KMS-11 (cell line): Measurements from ENCODE around the gene OSGEP.
"Not testable (repeated sequence)": the region's sequence is repeated elsewhere in the genome, so short reads cannot be mapped to it uniquely, and the experiment has no call there.

Source experiments
- H2AFZ ChIP-seq: fragments of 200-600 bp; sonication (generic); 2 replicates; pipeline ENCODE4 v1.6.1; 2016; ENCODE audit warnings: antibody characterized with exemption, mixed run types, low read depth
- H3K27ac ChIP-seq: fragments of 200-600 bp; sonication (generic); 2 replicates; pipeline ENCODE4 v1.6.1; 2016; ENCODE audit warnings: mild to moderate bottlenecking, mixed run types
- H3K27me3 ChIP-seq: fragments of 200-600 bp; sonication (generic); 2 replicates; pipeline ENCODE4 v1.6.1; 2017; ENCODE audit warnings: mild to moderate bottlenecking, low read depth, mixed run types, moderate library complexity; ENCODE audit not compliant: insufficient read depth
- H3K36me3 ChIP-seq: fragments of 200-600 bp; sonication (generic); 2 replicates; pipeline ENCODE4 v1.6.1; 2017; ENCODE audit warnings: mild to moderate bottlenecking, mixed run types; ENCODE audit not compliant: insufficient read depth
- H3K4me1 ChIP-seq: fragments of 200-600 bp; sonication (generic); 2 replicates; pipeline ENCODE4 v1.6.1; 2016; ENCODE audit warnings: mild to moderate bottlenecking, low read depth, mixed run types; ENCODE audit not compliant: poor library complexity, severe bottlenecking
- H3K4me2 ChIP-seq: fragments of 200-600 bp; sonication (generic); 2 replicates; pipeline ENCODE4 v1.7.0; 2016; ENCODE audit warnings: mild to moderate bottlenecking, mixed run types
- H3K4me3 ChIP-seq: fragments of 200-600 bp; sonication (generic); IDR thresholded peaks from 2 replicates; pipeline ENCODE4 v1.6.1; 2017; ENCODE audit warnings: low read depth, low read length, mixed read lengths; ENCODE audit not compliant: insufficient read depth
- H3K79me2 ChIP-seq: fragments of 200-600 bp; sonication (generic); 2 replicates; pipeline ENCODE4 v1.6.1; 2016; ENCODE audit warnings: low read depth, mixed run types; ENCODE audit not compliant: insufficient read depth
- H3K9ac ChIP-seq: fragments of 200-600 bp; sonication (generic); 2 replicates; pipeline ENCODE4 v1.6.1; 2016; ENCODE audit warnings: mild to moderate bottlenecking, mixed run types
- H4K20me1 ChIP-seq: fragments of 200-600 bp; sonication (generic); 2 replicates; pipeline ENCODE4 v1.6.1; 2016; ENCODE audit warnings: mild to moderate bottlenecking, mixed run types; ENCODE audit not compliant: insufficient read depth
- TF ChIP-seq, protein P1 (sequence below): fragments of 200-600 bp; sonication (generic); conservative IDR thresholded peaks from 2 replicates; pipeline ENCODE4 v1.6.1; 2017; ENCODE audit warnings: low read depth, mild to moderate bottlenecking, antibody characterized with exemption, low read length, moderate library complexity, mixed read lengths

Gene OSGEP

DNA sequence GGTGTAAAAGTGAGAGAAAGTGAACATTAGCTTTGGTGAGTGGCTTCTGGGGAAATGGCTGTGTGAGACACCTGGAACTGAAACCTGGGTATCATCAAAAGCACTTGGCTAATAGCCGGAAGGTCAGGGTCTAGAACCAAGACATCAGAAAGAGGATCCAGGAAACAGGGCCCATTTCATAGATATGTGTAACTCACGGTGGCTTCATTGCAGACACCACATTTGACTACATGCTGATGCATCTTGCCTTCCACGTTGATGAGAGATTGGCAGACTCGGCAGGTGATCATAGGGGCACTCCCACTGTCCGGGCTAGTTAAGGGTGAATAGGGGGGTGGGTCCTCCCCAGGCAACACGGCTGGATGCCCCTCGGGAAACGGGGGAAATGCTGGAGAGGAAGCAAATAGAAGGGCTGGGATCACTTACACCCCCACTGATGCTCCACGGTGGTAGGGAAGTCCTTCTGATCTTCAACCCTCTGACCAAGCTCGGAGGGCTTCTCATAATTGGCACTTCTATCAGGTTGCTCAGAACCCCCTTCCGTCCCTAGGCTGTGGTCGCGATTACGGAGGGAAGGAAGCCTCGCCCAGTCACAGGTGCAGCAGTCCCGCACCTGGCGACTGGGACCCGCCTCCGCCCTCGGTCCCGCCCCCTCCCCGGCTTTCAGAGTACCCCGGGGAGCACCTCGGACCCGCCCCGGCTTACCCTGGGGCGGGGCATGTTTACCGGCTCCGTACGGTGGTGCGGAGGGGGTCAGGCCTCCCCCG is 6.0 kb upstream of the OSGEP start:
- Histone ChIP-seq H3K36me3 (no peaks in the 10 kb centered on the region), H3K79me2 (peaks cover 24% of the 10 kb centered on the region), H2AFZ (no peak overlapping the region; the same call in 1 of the 2 replicates), H3K27me3 (no peaks in the 10 kb centered on the region), H3K27ac (peak overlapping the region; percentile 59), H4K20me1 (no peaks in the 10 kb centered on the region), H3K4me1 (peaks cover 15% of the 10 kb centered on the region), H3K4me3 (no peak overlapping the region), H3K9ac (peak overlapping the region; percentile 49; the same call in 1 of the 2 replicates), H3K4me2 (peak overlapping the region; percentile 68; the same call in 1 of the 2 replicates)
- TF ChIP-seq, protein P1, sequence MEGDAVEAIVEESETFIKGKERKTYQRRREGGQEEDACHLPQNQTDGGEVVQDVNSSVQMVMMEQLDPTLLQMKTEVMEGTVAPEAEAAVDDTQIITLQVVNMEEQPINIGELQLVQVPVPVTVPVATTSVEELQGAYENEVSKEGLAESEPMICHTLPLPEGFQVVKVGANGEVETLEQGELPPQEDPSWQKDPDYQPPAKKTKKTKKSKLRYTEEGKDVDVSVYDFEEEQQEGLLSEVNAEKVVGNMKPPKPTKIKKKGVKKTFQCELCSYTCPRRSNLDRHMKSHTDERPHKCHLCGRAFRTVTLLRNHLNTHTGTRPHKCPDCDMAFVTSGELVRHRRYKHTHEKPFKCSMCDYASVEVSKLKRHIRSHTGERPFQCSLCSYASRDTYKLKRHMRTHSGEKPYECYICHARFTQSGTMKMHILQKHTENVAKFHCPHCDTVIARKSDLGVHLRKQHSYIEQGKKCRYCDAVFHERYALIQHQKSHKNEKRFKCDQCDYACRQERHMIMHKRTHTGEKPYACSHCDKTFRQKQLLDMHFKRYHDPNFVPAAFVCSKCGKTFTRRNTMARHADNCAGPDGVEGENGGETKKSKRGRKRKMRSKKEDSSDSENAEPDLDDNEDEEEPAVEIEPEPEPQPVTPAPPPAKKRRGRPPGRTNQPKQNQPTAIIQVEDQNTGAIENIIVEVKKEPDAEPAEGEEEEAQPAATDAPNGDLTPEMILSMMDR = no peak

DNA sequence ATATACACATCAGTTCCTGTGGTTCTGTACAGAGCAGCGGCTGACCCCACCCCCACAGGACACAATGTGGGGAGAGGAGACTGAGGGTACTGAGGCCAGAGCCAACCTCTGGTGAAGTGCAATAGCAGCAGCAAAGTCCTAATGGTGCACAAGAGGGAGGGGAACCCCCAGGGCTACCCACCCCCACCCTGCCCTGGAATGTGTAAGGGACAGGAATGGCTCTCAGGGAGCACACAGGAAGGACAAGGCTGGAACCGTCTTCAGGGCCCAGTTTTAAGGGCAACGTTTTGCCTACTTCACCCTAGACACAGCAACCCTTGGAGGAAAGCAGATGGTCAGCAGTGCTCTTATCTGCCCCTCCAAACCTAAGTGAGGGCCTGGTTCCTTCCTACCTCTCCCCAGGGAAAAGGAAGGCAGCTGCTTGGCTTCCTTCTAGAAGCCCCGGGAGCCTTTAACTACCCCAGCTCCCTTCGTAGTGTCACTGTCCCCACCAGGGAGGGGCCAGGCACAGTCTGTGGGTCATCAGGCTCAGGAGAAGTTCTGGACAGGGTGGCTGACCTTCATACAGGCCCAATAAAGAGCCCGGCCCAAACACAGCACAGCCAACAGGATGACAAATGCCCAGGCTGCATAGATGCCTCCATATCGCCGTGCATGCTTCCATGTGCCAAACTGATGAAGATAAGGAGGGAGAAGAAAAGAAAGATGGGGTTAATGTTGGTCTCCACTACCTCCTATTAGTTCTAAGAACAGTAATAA is 3.6 kb upstream of the OSGEP start:
- H3K27me3 ChIP-seq = no peaks in the 10 kb centered on the region
- H3K79me2 ChIP-seq = peaks cover 38% of the 10 kb centered on the region
- TF ChIP-seq, protein P1 = no peak
- no peak overlapping the region for H3K4me2 ChIP-seq
- H3K9ac ChIP-seq = no peak overlapping the region
- H3K36me3 ChIP-seq = no peaks in the 10 kb centered on the region
- no peaks in the 10 kb centered on the region for H4K20me1 ChIP-seq
- no peak overlapping the region for H3K27ac ChIP-seq
- peaks cover 20% of the 10 kb centered on the region for H3K4me1 ChIP-seq
- no peak overlapping the region for H2AFZ ChIP-seq
- H3K4me3 ChIP-seq = no peak overlapping the region

DNA sequence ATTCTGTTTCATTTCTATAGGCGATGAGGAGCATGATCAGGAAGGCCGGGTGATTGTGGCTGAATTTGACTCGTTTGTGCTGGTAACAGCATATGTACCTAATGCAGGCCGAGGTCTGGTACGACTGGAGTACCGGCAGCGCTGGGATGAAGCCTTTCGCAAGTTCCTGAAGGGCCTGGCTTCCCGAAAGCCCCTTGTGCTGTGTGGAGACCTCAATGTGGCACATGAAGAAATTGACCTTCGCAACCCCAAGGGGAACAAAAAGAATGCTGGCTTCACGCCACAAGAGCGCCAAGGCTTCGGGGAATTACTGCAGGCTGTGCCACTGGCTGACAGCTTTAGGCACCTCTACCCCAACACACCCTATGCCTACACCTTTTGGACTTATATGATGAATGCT is 2.4 kb upstream of the OSGEP start:
- H3K4me2 ChIP-seq = peak overlapping the region; percentile 79; the same call in 1 of the 2 replicates
- peaks cover 43% of the 10 kb centered on the region for H3K79me2 ChIP-seq
- no peak overlapping the region for H2AFZ ChIP-seq
- H4K20me1 ChIP-seq = no peaks in the 10 kb centered on the region
- no peak overlapping the region for H3K4me3 ChIP-seq
- H3K27me3 ChIP-seq = no peaks in the 10 kb centered on the region
- H3K9ac ChIP-seq = no peak overlapping the region
- peaks cover 23% of the 10 kb centered on the region for H3K4me1 ChIP-seq
- H3K27ac ChIP-seq = no peak overlapping the region
- no peaks in the 10 kb centered on the region for H3K36me3 ChIP-seq
- TF ChIP-seq, protein P1 = no peak

DNA sequence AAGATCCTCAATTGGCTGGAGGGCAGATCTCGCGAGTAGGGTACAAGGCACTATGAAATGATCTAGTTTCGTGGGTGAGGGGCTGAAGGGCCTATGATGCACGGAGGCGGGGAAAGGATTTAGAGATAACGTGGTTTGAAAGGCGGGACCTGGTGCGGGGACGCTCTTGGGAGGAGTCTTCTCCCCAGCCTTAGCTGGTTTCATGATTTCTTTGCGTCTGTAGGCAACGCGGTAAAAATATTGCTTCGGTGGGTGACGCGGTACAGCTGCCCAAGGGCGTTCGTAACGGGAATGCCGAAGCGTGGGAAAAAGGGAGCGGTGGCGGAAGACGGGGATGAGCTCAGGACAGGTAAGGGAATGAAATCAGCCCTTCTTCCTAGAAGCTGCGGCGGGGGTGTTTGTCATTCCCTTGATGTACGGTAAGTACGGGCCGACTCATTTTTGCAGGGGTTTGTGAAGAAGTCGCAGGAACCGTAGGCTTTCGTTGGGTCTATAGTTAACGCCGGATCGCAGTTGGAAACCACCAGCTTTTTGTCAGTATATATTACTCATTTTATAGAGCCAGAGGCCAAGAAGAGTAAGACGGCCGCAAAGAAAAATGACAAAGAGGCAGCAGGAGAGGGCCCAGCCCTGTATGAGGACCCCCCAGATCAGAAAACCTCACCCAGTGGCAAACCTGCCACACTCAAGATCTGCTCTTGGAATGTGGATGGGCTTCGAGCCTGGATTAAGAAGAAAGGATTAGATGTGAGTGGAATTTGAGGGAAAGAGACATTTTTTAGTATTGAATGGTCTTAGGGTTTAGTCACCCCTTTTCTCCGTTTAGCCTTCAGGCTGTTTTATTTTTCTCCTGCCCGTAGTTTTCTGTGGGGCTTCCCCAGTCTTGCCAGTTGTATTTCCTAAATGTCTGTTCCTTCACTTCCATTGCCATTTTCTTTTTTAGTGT is 1.0 kb upstream of the OSGEP start:
- Histone ChIP-seq H3K4me3 (no peak overlapping the region), H3K4me1 (peaks cover 23% of the 10 kb centered on the region), H3K27me3 (no peaks in the 10 kb centered on the region), H3K79me2 (peaks cover 41% of the 10 kb centered on the region), H2AFZ (peak overlapping the region; percentile 75), H3K9ac (peak overlapping the region; percentile 85), H3K4me2 (peak overlapping the region; percentile 79), H3K27ac (peak overlapping the region; percentile 87), H3K36me3 (no peaks in the 10 kb centered on the region), H4K20me1 (no peaks in the 10 kb centered on the region)
- TF ChIP-seq, protein P1 = no peak

DNA sequence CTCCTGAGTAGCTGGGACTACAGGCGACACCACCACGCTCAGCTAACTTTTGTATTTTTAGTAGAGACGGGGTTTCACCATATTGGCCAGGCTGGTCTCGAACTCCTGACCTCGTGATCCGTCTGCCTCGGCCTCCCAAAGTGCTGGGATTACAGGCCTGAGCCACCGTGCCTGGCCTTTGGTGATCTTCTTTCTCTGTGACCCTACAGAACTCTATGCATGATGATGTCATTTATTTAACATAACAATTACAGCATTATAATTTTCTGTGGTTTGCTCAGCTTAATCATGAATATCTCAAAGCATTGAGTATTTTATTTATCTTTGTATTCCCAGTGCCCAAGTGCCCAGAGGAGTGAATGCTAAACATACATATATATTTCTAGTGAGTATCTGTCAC is 1.8 kb downstream of the OSGEP start:
- not testable (repeated sequence) for H3K27ac ChIP-seq, H3K27me3 ChIP-seq, H4K20me1 ChIP-seq, H3K4me2 ChIP-seq, H3K36me3 ChIP-seq, H3K9ac ChIP-seq, H3K4me3 ChIP-seq, H2AFZ ChIP-seq
- H3K4me1 ChIP-seq = peaks cover 14% of the 10 kb centered on the region
- H3K79me2 ChIP-seq = peaks cover 32% of the 10 kb centered on the region
